Immature natural killer cell (primary cell): ENCODE results near the gene PPP2R2D. TPM values are rescaled to one million over a fixed set of nuclear protein-coding genes. Genes with fewer than 3 reads are reported as not detected.

ENCODE experiments used
- DNase-seq, 3 donors: peaks; one replicate each; pipeline ENCODE4 v3.0.0; 2022; ENCODE audit warnings: mixed read lengths in 1 of 3
- H3K27ac Mint-ChIP-seq, 6 donors: one replicate each; pipeline ENCODE4 v1.8.0; 2020; ENCODE audit warnings: mixed read lengths in 6 of 6, mild to moderate bottlenecking in 5 of 6, inconsistent platforms in 4 of 6, moderate library complexity in 3 of 6
- H3K27me3 Mint-ChIP-seq, 3 donors: one replicate each; pipeline ENCODE4 v1.8.0; 2020 to 2021; ENCODE audit warnings: low read depth in 3 of 3, mild to moderate bottlenecking in 3 of 3, mixed read lengths in 3 of 3, moderate library complexity in 3 of 3, inconsistent platforms in 1 of 3
- H3K36me3 Mint-ChIP-seq, 3 donors: one replicate each; pipeline ENCODE4 v1.8.0; 2020; ENCODE audit warnings: mixed read lengths in 3 of 3, inconsistent platforms in 2 of 3, mild to moderate bottlenecking in 2 of 3
- H3K4me1 Mint-ChIP-seq, 2 donors: one replicate each; pipeline ENCODE4 v1.8.0; 2020; ENCODE audit warnings: inconsistent platforms in 2 of 2, mild to moderate bottlenecking in 2 of 2, mixed read lengths in 2 of 2, moderate library complexity in 1 of 2
- H3K4me3 Mint-ChIP-seq, 5 donors: one replicate each; pipeline ENCODE4 v1.8.0; 2020; ENCODE audit warnings: mild to moderate bottlenecking in 5 of 5, mixed read lengths in 5 of 5, inconsistent platforms in 3 of 5, moderate library complexity in 3 of 5
- H3K9me3 Mint-ChIP-seq, 6 donors: one replicate each; pipeline ENCODE4 v1.8.0; 2020; ENCODE audit warnings: mild to moderate bottlenecking in 6 of 6, mixed read lengths in 6 of 6, inconsistent platforms in 4 of 6, moderate library complexity in 3 of 6
- polyA plus RNA-seq, 3 donors: library from polyadenylated mRNA; unstranded; fragments of 300-500 nt; fragmentation: Illumina TruSeq; gene quantifications; one replicate each; pipeline ENCODE4 v1.2.3, GENCODE V29; 2021

PPP2R2D gene
- polyA plus RNA-seq, 3 donors from 2014 or later = 24.7 to 33.4 (median 30.6) TPM

- no peaks in the 10 kb centered on the region for H3K9me3 Mint-ChIP-seq
- no peak overlapping the region for H3K27ac Mint-ChIP-seq
- H3K4me3 Mint-ChIP-seq = no peak overlapping the region
- H3K36me3 Mint-ChIP-seq = no peaks in the 10 kb centered on the region
- no peaks in the 10 kb centered on the region for H3K4me1 Mint-ChIP-seq
- peaks cover 0 to 10% (median 8%) of the 10 kb centered on the region in 3 donors for H3K27me3 Mint-ChIP-seq
- DNase-seq = no peak
Observed at GRCh38 chr10:131859341-131860020, 41.3 kb upstream of the PPP2R2D start.

- Mint-ChIP-seq H3K4me3 (no peak overlapping the region), H3K36me3 (no peaks in the 10 kb centered on the region), H3K27ac (no peak overlapping the region), H3K27me3 (peaks cover 0 to 13% (median 8%) of the 10 kb centered on the region in 3 donors), H3K4me1 (no peaks in the 10 kb centered on the region), H3K9me3 (no peaks in the 10 kb centered on the region)
- DNase-seq = no peak
Observed at GRCh38 chr10:131860311-131860710, 40.5 kb upstream of the PPP2R2D start.

- Mint-ChIP-seq H3K4me3 (no peak overlapping the region), H3K9me3 (no peaks in the 10 kb centered on the region), H3K27me3 (peaks cover 0 to 17% (median 8%) of the 10 kb centered on the region in 3 donors), H3K4me1 (no peaks in the 10 kb centered on the region), H3K36me3 (no peaks in the 10 kb centered on the region), H3K27ac (no peak overlapping the region)
- DNase-seq = no peak
Observed at GRCh38 chr10:131860806-131861440, 39.9 kb upstream of the PPP2R2D start.

DNA sequence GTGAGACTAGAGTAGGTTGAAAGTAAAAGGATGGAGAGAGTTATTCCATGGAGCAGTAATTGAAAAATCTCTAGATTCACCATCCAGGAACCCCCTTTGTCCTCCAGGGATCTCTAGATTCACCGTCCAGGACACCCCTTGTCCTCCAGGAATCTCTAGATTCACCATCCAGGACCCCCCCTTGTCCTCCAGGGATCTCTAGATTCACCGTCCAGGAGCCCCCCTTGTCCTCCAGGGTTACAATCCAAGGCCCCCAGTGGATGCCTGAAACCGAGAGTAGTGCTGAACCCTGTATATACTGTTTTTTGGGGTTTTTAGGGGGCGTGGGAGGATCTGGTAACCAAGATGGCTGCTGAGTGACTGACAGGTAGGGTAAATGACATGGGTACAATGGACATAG lies 38.3 kb upstream of the PPP2R2D start:
- peaks cover 0 to 17% (median 8%) of the 10 kb centered on the region in 3 donors for H3K27me3 Mint-ChIP-seq
- no peak for DNase-seq
- no peaks in the 10 kb centered on the region for H3K36me3 Mint-ChIP-seq
- H3K9me3 Mint-ChIP-seq = peaks cover 0 to 3% (median 0%) of the 10 kb centered on the region in 6 donors
- no peaks in the 10 kb centered on the region for H3K4me1 Mint-ChIP-seq
- H3K4me3 Mint-ChIP-seq = no peak overlapping the region
- no peak overlapping the region for H3K27ac Mint-ChIP-seq

GRCh38 chr10:131865223-131865917 lies 35.4 kb upstream of the PPP2R2D start:
- no peaks in the 10 kb centered on the region for H3K4me1 Mint-ChIP-seq
- H3K36me3 Mint-ChIP-seq = no peaks in the 10 kb centered on the region
- H3K27me3 Mint-ChIP-seq = peaks cover 0 to 17% (median 8%) of the 10 kb centered on the region in 3 donors
- no peak overlapping the region for H3K4me3 Mint-ChIP-seq
- H3K9me3 Mint-ChIP-seq = peaks cover 0 to 3% (median 0%) of the 10 kb centered on the region in 6 donors
- H3K27ac Mint-ChIP-seq = no peak overlapping the region
- no peak for DNase-seq

DNA sequence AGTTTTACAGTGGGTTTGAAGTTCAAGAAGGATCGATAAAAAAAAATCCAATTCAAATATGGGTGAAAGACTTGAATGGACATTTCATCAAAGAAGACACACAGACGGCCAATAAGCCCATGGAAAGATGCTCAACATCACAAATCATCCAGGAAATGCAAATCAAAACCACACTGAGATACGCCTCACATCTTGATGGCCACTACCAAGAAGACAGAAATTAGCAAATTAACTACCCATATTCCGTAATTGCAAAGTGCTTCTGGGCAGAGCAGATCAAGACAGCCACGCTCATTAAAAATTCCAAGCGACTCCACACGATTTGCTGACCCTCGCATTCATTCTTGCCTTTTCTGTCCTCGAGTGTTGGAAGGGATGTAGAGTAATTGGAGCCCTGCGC lies 34.1 kb upstream of the PPP2R2D start:
- H3K9me3 Mint-ChIP-seq = peaks cover 0 to 3% (median 0%) of the 10 kb centered on the region in 6 donors
- no peak overlapping the region for H3K27ac Mint-ChIP-seq
- no peaks in the 10 kb centered on the region for H3K4me1 Mint-ChIP-seq
- no peaks in the 10 kb centered on the region for H3K36me3 Mint-ChIP-seq
- no peak overlapping the region for H3K4me3 Mint-ChIP-seq
- DNase-seq = no peak
- peaks cover 0 to 12% (median 5%) of the 10 kb centered on the region in 3 donors for H3K27me3 Mint-ChIP-seq

- peaks cover 2 to 9% (median 3%) of the 10 kb centered on the region in 3 donors for H3K27me3 Mint-ChIP-seq
Observed at GRCh38 chr10:131868436-131868835, 32.4 kb upstream of the PPP2R2D start.

GRCh38 chr10:131869344-131869743 lies 31.5 kb upstream of the PPP2R2D start:
- Mint-ChIP-seq H3K4me3 (no peak overlapping the region), H3K27ac (no peak overlapping the region)
- DNase-seq = no peak

More at GRCh38 chr10:131868436-131868835, 32.4 kb upstream of the PPP2R2D start:
- no peaks in the 10 kb centered on the region for H3K4me1 Mint-ChIP-seq
- H3K4me3 Mint-ChIP-seq = no peak overlapping the region
- peaks cover 0 to 3% (median 0%) of the 10 kb centered on the region in 6 donors for H3K9me3 Mint-ChIP-seq
- H3K27ac Mint-ChIP-seq = no peak overlapping the region
- no peaks in the 10 kb centered on the region for H3K36me3 Mint-ChIP-seq
- DNase-seq = no peak

GRCh38 chr10:131870411-131870810 lies 30.4 kb upstream of the PPP2R2D start:
- H3K4me3 Mint-ChIP-seq = no peak overlapping the region
- H3K27me3 Mint-ChIP-seq = peaks cover 0 to 7% (median 2%) of the 10 kb centered on the region in 3 donors
- DNase-seq = no peak
- no peaks in the 10 kb centered on the region for H3K4me1 Mint-ChIP-seq
- H3K27ac Mint-ChIP-seq = no peak overlapping the region
- H3K36me3 Mint-ChIP-seq = no peaks in the 10 kb centered on the region
- H3K9me3 Mint-ChIP-seq = peaks cover 0 to 3% (median 0%) of the 10 kb centered on the region in 6 donors

More at GRCh38 chr10:131869344-131869743, 31.5 kb upstream of the PPP2R2D start:
- Mint-ChIP-seq H3K9me3 (peaks cover 0 to 3% (median 0%) of the 10 kb centered on the region in 6 donors), H3K36me3 (no peaks in the 10 kb centered on the region), H3K27me3 (peaks cover 0 to 11% (median 2%) of the 10 kb centered on the region in 3 donors), H3K4me1 (no peaks in the 10 kb centered on the region)

DNA sequence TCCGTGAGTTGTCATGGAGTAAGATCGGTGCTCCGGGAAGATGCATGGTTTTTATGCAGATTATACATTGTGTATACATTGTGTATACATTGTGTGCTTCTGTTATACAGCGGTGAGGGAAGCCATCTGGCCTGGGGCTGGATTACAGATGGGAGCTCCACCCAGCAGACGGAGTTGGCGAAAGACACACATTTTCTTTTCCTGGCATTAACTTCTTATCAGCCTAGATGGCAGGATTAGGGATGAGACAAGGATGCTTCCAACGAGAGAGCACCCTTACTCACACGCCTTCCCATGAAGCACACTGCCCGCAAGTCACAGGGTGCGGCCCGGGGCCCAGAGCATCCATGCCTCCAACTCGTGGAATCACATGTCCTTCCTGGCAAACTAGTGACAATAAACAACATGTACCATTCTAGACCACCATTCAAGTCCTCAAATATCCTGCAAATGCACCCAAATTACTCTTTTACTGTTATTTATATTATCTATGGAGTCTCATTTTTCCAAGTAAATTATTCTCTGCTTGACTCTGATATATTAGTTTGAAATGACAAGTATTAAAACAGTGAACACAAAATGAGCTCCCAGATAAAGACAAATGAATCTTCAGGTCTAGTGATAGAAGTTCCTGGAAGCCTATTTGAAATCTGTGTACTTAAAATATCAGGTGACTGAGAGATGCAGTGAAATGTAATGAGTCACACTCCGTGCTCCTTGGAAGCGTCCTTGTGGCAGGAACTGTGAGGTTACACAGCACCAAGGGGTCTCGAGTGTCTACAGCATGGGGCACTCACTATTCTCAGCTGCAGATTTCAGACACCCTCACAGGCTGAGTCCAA lies 29.8 kb upstream of the PPP2R2D start:
- no peak overlapping the region for H3K4me3 Mint-ChIP-seq
- no peak for DNase-seq
- no peaks in the 10 kb centered on the region for H3K4me1 Mint-ChIP-seq
- H3K36me3 Mint-ChIP-seq = no peaks in the 10 kb centered on the region
- H3K27me3 Mint-ChIP-seq = peaks cover 0 to 4% (median 2%) of the 10 kb centered on the region in 3 donors
- peaks cover 0 to 3% (median 0%) of the 10 kb centered on the region in 6 donors for H3K9me3 Mint-ChIP-seq
- no peak overlapping the region for H3K27ac Mint-ChIP-seq

- Mint-ChIP-seq H3K9me3 (no peaks in the 10 kb centered on the region), H3K4me1 (no peaks in the 10 kb centered on the region), H3K27me3 (peaks cover 0 to 6% (median 4%) of the 10 kb centered on the region in 3 donors), H3K27ac (no peak overlapping the region), H3K36me3 (no peaks in the 10 kb centered on the region), H3K4me3 (no peak overlapping the region)
- no peak for DNase-seq
Observed at GRCh38 chr10:131871673-131872005, 29.2 kb upstream of the PPP2R2D start.

- no peaks in the 10 kb centered on the region for H3K9me3 Mint-ChIP-seq
- H3K27me3 Mint-ChIP-seq = peaks cover 0 to 6% (median 4%) of the 10 kb centered on the region in 3 donors
- H3K4me1 Mint-ChIP-seq = no peaks in the 10 kb centered on the region
- H3K4me3 Mint-ChIP-seq = no peak overlapping the region
- H3K36me3 Mint-ChIP-seq = no peaks in the 10 kb centered on the region
- no peak overlapping the region for H3K27ac Mint-ChIP-seq
- no peak for DNase-seq
Observed at GRCh38 chr10:131872011-131872826, 28.6 kb upstream of the PPP2R2D start.
